ENCODE measurements around the gene IPO5.

Gene IPO5

GRCh38 chr13:97938706-97939475 is 14.6 kb upstream of the IPO5 start:
- Histone ChIP-seq H3K79me2 (ENCODE audit: insufficient read depth, low read length) (no peaks in the 10 kb centered on the region), H3K4me3 (ENCODE audit: low read depth, low read length, poor library complexity, severe bottlenecking) (no peak overlapping the region), H3K36me3 (ENCODE audit: insufficient read depth, low read length) (no peaks in the 10 kb centered on the region), H4K20me1 (ENCODE audit: insufficient read depth, low read length) (no peaks in the 10 kb centered on the region), H3K9me3 (ENCODE audit: low read length) (no peaks in the 10 kb centered on the region), H3K4me1 (ENCODE audit: insufficient read depth, low read length, severe bottlenecking) (no peaks in the 10 kb centered on the region), H2AFZ (ENCODE audit: low read length) (no peak overlapping the region), H3K9ac (ENCODE audit: low read length) (no peak overlapping the region), H3K4me2 (ENCODE audit: low read length) (no peak overlapping the region), H3K27ac (ENCODE audit: low read depth, low read length, poor library complexity, severe bottlenecking) (no peak overlapping the region), H3K9me2 (ENCODE audit: low read depth, low read length) (no peaks in the 10 kb centered on the region), H3F3A (ENCODE audit: insufficient read depth, low read length) (no peaks in the 10 kb centered on the region), H3K27me3 (ENCODE audit: insufficient read depth, low read length) (no peaks in the 10 kb centered on the region)
- no peak for TF ChIP-seq EZH2 (IDR thresholded peaks at IDR 0.05; ENCODE audit: borderline replicate concordance, low read length)
- TF ChIP-seq CTCF (IDR thresholded peaks at IDR 0.05; ENCODE audit: low read length), result no peak

- no peaks in the 10 kb centered on the region for H3K79me2 ChIP-seq (ENCODE audit: insufficient read depth, low read length)
- H4K20me1 ChIP-seq (ENCODE audit: insufficient read depth, low read length), result no peaks in the 10 kb centered on the region
- no peaks in the 10 kb centered on the region; the same call in 1 of the 2 replicates for H3K27me3 ChIP-seq (ENCODE audit: insufficient read depth, low read length)
- no peaks in the 10 kb centered on the region for H3K9me3 ChIP-seq (ENCODE audit: low read length)
- no peaks in the 10 kb centered on the region for H3K4me1 ChIP-seq (ENCODE audit: insufficient read depth, low read length, severe bottlenecking)
- H3K9me2 ChIP-seq (ENCODE audit: low read depth, low read length), result no peaks in the 10 kb centered on the region
- TF ChIP-seq EZH2 (IDR thresholded peaks at IDR 0.05; ENCODE audit: borderline replicate concordance, low read length), result no peak
- TF ChIP-seq CTCF (IDR thresholded peaks at IDR 0.05; ENCODE audit: low read length), result no peak
- H3K27ac ChIP-seq (ENCODE audit: low read depth, low read length, poor library complexity, severe bottlenecking), result no peak overlapping the region
- H3K36me3 ChIP-seq (ENCODE audit: insufficient read depth, low read length), result no peaks in the 10 kb centered on the region
- H3K9ac ChIP-seq (ENCODE audit: low read length), result no peak overlapping the region
- H3K4me2 ChIP-seq (ENCODE audit: low read length), result no peak overlapping the region
- no peak overlapping the region for H2AFZ ChIP-seq (ENCODE audit: low read length)
- H3K4me3 ChIP-seq (ENCODE audit: low read depth, low read length, poor library complexity, severe bottlenecking), result no peak overlapping the region
- no peaks in the 10 kb centered on the region for H3F3A ChIP-seq (ENCODE audit: insufficient read depth, low read length)
Measured at GRCh38 chr13:97944396-97945029, 9.0 kb upstream of the IPO5 start.

- Histone ChIP-seq H4K20me1 (ENCODE audit: insufficient read depth, low read length) (no peaks in the 10 kb centered on the region), H3K27ac (ENCODE audit: low read depth, low read length, poor library complexity, severe bottlenecking) (no peak overlapping the region), H3K79me2 (ENCODE audit: insufficient read depth, low read length) (no peaks in the 10 kb centered on the region), H3K9me3 (ENCODE audit: low read length) (no peaks in the 10 kb centered on the region), H3K4me3 (ENCODE audit: low read depth, low read length, poor library complexity, severe bottlenecking) (no peak overlapping the region), H3F3A (ENCODE audit: insufficient read depth, low read length) (no peaks in the 10 kb centered on the region), H3K4me1 (ENCODE audit: insufficient read depth, low read length, severe bottlenecking) (no peaks in the 10 kb centered on the region), H3K9ac (ENCODE audit: low read length) (no peak overlapping the region), H3K9me2 (ENCODE audit: low read depth, low read length) (no peaks in the 10 kb centered on the region), H2AFZ (ENCODE audit: low read length) (no peak overlapping the region), H3K27me3 (ENCODE audit: insufficient read depth, low read length) (no peaks in the 10 kb centered on the region; the same call in 1 of the 2 replicates), H3K4me2 (ENCODE audit: low read length) (no peak overlapping the region), H3K36me3 (ENCODE audit: insufficient read depth, low read length) (no peaks in the 10 kb centered on the region)
- TF ChIP-seq EZH2 (IDR thresholded peaks at IDR 0.05; ENCODE audit: borderline replicate concordance, low read length) (no peak), CTCF (IDR thresholded peaks at IDR 0.05; ENCODE audit: low read length) (no peak)
Measured at GRCh38 chr13:97945342-97945741, 8.1 kb upstream of the IPO5 start.
